NOMO-1 treated with dmso at 0.1 percent for 144 hours (cell line): ENCODE measurements around the gene CA11.
"Not testable (repeated sequence)": the region's sequence is repeated elsewhere in the genome, so short reads cannot be mapped to it uniquely, and the experiment has no call there.

Experiments used
- DNase-seq: peaks from one replicate; lab custom pipeline; 2025; ENCODE audit not compliant: unreplicated experiment; lab: John Stamatoyannopoulos, UW

CA11 gene

DNA sequence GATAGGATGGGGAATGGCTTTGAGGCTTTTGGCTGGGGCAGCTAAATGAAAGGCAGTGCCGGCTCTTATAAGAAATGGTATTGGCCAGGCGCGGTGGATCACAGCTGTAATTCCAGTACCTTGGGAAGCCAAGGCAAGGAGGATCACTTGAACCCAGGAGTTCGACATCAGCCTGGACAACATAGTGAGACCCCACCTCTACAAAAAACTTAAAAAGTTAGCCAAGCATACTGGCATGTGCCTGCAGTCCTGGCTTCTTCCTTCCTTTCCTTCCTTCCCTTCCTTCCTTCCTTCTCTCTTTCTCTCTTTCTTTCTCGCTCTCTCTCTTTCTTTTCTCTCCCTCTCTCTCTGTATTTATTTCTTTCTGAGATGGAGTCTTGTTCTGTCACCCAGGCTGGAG is 3.1 kb downstream of the CA11 start:
- no peak for DNase-seq

DNA sequence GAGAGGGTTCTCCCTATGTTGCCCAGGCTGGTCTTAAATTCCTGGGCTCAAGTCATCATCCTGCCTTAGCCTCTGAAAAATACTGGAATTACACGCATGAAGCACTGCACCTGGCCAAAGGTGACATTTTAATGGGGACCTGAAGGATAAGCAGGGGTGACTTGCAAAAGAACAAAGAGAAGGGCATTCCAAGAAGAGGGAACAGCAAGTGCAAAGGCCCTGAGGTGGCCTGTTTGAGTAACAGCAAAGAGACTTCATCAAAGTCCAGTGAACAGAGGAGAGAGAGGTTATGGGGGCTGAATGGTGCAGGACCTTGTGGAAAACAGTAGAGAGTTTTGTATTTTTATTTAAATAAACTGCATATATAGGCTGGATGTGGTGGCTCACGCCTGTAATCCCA is 4.1 kb downstream of the CA11 start:
- no peak for DNase-seq

DNA sequence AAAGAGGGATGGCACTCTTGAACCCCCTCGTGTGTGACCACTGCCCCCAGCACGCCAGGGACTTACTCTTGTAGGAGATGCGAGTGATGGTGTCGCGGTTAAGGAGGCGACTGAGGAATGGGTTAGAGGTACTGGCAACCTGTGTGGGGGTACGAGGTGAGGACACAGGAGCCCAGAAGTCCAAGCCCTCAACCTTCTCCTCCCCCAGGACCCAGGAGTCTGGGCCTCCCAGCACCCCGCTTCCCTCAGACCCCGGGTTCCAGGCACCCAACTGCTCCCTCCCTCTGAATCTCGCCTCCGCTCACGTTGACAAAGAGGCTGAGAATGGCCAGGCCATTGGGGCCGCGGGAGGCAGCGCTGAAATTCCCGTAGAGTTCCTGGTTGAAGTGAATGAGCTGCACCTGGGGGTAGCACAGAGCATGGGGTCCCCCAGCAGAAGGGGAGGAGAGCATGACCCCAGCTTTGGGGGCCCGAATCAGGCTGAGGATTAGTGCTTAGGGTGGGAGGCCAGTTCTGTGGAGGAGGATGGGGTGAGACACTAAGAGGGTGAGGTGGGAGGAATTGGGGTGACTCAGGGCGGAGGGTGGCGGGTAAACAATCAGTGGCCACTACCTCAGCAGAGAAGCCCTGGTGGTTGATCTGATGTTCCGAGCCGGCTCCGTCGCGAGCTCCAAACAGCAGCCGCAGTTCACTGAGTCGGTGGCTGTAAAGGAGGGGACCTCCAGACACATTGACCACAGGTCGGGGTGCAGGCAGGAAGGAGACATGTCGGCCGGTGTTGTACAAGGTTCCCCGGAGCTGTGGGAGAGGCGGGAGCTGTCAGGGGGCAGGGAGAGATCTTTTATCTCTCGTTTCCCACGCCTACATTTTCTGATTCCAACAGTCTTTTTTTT is 6.3 kb downstream of the CA11 start:
- DNase-seq = no peak

DNA sequence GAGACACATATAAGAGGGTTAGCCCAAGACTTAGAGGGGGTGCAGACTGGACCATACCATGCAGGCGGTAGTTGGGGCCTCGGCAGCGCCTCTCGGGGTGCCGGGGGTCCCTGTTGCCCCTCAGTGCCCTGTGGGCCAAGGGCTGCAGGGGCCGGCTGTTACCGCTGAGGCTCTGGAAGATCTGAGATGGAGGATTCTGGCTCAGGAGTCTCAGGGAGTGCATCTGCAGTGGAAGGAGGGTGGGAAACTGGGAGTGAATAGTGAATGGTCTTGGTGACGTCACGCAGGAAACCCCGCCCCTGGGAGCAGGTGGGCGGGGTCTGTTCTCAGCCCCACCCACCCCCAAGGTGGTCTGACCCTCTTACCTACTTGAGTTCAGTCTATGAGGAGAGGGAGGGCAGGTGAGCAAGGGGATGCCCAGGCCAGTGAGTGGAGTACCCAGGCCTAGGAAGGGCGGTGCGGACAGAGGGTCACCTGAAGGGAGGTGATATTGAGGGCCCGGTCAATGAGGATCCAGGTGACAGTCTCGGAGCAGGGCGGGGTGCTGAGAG is 7.1 kb downstream of the CA11 start:
- DNase-seq = no peak

- DNase-seq = peak; percentile 75
Observed at GRCh38 chr19:48637948-48638830, 7.8 kb downstream of the CA11 start.

DNA sequence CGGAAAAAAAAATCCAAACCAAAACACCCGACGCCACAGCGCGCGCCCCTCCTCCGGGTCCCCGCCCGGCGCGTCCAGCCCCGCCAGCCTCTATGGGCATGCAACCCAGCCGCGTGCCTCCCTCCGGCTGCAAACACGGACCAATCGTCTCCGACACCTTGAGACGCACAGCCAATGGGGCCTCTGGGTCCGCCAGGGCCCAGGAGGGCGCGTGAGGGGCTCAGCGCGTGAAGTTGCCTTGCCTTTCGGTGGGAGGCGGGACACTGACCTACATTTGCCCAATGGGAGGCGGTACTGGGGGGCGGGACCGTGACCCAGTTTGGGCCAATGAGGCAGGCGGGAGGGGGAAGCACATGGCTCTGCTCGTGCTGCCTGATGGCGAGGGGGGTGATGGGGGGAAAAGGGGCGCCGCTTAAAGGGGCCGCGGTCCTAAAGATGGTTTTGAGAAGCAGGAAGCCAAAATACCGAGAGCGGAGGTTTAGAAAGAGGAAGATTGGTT is 8.5 kb downstream of the CA11 start:
- DNase-seq = peak; percentile 98

DNA sequence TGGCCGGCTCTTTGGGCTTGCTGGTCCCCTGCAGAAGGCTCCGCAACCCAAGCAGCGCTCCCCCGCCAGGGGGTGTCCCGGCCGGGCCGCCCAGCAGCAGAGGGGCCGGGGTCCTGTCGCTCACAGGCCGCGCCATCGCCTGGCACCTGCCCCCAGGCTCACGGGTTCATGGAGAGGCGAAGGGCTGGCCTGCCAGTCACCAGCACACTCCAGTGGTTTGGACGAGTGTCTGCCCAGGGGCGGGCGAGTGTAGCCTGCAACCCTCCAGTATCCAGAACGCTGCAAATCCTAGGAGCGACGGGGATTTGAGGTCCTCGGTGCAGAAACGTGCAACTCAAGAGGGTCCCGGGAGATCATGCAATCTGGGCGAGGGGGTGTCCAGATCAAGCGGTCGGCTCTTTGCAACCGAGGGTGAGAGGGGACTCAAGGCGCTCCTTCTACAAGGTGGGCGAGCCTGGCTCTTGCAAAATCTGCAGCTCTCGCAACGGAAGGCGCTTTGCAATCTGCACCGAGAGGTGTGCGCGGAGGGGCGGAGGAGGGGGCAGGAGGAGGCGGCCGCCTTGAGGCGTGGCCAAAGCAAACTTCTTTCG is 9.0 kb downstream of the CA11 start, which contains the start of gene DBP:
Gene DBP, minus strand, starts transcription at position 521 of the 590 bp plus-strand sequence. Its CDS starts 385 bp downstream, at position 136.
- peak; percentile 70 for DNase-seq

DNA sequence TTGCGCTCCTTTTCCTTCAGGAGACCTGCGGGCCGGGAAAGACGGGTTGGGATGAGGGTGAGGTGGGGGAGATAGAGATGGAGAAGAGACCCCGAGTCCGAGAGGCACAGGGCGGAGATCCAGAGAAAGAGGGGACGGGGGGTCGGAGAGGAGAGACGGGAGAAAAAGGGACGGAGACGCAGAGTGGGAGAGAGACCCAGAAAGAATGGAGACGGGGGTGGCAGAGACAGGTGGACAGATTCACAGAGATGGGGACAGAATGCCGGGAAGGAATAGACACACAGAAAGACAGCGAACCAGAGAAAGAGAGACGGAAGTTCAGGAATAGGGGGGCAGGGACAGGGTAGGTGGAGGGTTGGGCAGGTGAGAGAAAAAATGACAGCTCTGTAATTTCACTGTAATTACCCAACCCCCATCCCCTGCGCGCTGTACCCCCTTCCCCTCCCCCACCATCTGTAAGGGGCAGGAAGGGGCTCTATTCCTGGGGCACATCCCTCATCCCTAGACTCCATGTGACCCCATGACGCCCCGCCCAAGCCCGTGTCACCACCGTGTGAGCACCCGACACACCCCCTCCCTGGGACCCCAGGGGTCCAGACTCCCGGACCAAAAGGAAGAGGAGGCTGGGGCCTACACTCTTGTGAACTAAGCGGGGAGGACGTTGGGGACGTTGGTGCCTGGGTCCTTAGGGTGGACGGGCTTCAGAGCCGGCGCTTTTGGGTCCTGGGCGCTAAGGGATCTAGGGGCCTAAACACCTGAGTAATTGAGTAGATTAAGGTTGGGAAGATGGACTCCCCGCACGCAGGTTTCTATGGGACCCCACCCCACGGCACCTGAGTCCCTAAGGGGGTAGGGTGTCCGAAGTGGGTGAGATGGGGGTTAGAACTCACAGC is 9.8 kb downstream of the CA11 start:
- DNase-seq = no peak

DNA sequence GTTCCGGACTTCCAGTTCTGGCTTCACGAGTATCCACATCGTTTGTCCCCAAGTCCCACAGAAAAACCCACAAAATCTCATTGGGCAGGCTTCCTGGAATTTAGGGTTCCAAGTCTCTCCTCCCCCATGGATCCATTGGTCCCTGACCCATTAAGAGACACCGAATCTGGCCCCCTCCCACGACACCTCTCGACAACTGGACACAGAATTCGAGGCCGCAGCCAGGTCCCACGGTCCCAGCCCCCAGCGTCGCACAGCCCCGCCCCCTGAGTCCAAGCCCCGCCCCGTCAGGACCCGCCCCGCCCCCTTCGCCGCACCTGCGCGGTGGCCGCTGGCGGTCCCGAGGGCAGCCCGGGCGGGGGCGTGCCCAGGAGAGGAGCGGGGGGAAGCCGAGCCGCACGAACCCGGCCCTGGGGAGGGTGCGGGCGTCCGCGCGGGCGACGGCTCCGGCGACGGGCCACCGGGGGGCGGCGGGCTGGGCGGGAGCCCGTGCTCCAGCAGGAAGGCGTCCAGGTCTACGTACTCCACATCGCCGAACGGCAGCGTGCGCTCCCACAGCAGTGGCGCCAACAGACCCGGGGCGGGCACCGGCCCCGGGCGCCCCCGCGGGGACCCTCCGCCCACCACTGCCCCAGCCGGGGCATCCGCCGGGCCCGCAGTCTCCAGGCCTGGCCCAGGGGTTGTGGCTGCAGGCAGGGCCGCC is 10.6 kb downstream of the CA11 start:
- DNase-seq = peak; percentile 51

GRCh38 chr19:48634424-48635262 is 11.3 kb downstream of the CA11 start:
- DNase-seq = peak; percentile 93

GRCh38 chr19:48634036-48634342 is 12.0 kb downstream of the CA11 start:
- no peak for DNase-seq

DNA sequence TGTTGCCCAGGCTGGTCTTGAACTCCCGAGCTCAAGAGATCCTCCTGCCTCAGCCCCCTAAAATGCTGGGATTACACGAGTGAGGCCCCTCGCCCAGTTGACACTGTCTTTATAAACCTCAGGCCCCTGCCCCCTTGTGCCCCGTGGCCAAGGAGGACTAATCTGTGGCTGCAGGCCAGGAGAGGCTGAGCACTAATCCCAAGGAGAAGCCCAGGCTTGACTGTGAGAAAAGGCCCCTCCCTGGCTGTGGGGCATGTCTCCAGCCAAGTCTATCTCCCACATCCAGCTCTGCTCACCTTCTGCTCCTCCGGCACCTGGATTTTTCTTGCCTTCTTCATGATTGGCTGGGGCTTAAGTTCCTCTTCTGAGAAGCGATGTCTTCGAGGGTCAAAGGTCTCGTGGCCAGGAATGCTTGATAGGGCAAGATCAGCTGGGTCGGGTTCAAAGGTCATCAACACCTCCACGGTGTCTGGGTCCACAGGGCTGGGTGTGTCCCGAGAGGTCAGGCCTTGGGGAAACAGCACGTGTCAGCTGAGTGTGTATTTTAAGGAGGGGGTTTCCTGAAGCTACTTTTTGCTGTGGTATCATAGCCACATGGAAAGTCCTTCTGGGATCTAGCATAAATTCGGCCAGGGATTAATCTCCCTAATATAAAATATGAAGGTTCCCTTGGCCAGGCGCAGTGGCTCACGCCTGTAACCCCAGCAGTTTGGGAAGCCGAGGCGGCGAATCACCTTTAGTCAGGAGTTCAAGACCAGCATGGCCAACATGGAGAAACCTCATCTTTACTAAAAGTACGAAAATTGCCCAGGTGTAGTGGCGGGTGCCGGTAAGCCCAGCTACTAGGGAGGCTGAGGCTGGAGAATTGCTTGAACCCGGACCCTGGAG is 12.6 kb downstream of the CA11 start:
- no peak for DNase-seq

GRCh38 chr19:48632692-48633147 is 13.3 kb downstream of the CA11 start:
- DNase-seq = no peak

- DNase-seq = not testable (repeated sequence)
Observed at GRCh38 chr19:48632286-48632685, 13.7 kb downstream of the CA11 start.

DNA sequence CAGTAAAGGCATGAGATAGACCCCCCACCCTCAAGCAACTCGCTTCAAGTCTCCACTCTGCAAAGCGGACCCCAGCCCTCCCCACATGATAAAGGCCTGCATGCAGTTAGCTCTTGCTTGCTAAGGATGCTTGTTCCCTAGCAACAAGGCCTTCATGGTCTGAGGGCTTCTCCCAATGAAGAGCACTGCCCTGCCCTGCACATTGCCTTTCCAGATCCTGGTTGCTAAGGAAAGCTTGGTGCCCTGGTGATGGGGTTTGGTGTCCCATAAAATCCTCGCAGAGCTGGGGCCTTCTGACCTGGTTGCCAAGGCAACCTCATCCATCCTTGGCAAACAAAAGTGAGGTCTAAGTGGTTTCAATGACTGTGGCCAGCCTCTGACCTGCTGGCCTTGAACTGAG is 14.8 kb downstream of the CA11 start:
- no peak for DNase-seq

DNA sequence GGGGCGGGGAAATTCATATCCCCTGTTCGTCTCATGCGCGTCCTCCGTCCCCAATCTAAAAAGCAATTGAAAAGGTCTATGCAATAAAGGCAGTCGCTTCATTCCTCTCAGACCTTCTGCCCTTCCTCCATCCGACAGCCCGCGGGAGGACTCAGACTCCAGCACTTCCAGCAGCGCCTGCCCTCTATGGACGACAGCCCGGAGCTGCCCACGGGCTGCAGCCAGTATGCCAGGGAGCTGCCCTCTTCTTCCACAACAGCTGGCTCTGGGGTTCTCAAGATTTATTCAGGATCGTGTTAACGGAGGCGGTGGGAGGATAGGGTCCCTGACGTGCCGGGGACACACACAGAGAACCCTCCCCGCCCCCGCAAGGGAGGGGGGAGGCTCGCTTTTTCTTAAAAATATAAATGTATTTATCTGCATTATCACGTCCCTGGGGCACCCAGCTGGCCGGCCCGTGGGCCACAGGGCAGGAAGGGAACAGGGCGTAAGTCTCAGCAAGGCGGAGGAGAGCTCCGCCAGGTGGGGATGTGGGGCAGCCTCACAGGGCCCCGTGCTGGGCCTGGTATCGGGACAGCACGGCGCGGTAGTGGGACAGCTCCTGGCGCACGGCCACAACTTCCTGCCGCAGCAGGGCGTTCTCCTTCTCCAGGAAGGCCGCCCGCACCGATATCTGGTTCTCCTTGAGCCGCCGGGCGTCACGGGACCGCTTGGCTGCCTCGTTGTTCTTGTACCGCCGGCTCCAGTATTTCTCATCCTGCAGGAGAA is 15.5 kb downstream of the CA11 start:
- no peak for DNase-seq
